K562 (cell line): ENCODE results near the gene PSMA5. TPM values are rescaled to one million over a fixed set of nuclear protein-coding genes. Genes with fewer than 3 reads are reported as not detected.

Experiments used
- ATAC-seq: fragments of 200-7000 bp; cut with Tn5 transposase; 3 replicates; pipeline ENCODE4 v1.9.1; 2020; ENCODE audit warnings: moderate library complexity
- BruUV-seq: library from RNA; stranded (reverse); fragments of 400-500 nt; replicated peaks from 2 replicates; lab custom pipeline; 2021; lab: Mats Ljungman, UMichigan
- CTCF ChIA-PET: fragments of 300-600 bp; formaldehyde crosslinking; extraction: SDS; loops from one replicate; lab custom pipeline; 2021; ENCODE audit warnings: low intra/inter-chr PET ratio; lab: Yijun Ruan, JAX
- POLR2A ChIA-PET: fragments of 300-600, 350-650 bp; sonication (Branson Sonifier 250); formaldehyde crosslinking; extraction: SDS; loops from one replicate; lab custom pipeline; 2021; ENCODE audit warnings: antibody characterized with exemption, inconsistent platforms; lab: Yijun Ruan, JAX
- DNase-seq, 4 experiments: peaks; one replicate each; pipeline versions ENCODE4 v3.0.0 to v3.0.0-alpha.2; 2011 to 2018; ENCODE audit warnings: low spot score in 3 of 4, mixed read lengths in 3 of 4; ENCODE audit errors: extremely low read depth in 1 of 4
- FAIRE-seq: peaks from 2 replicates; lab custom pipeline; 2011; peaks lifted over from hg19 to GRCh38; lab: Jason Lieb, UNC
- H2AFZ ChIP-seq: 2 replicates; pipeline ENCODE4 v1.6.0; 2011; ENCODE audit warnings: low read depth, low read length, control low read depth, inconsistent platforms
- H3K27ac ChIP-seq: fragments of 200-600 bp; 3 replicates; pipeline ENCODE4 v1.8.0; 2011; ENCODE audit warnings: low read depth, mild to moderate bottlenecking, control low read depth, inconsistent platforms, low read length, moderate library complexity, mixed read lengths; ENCODE audit errors: extremely low read depth
- H3K27me3 ChIP-seq, 2 experiments: fragments of 300-600 bp in 1 of 2; 2 replicates in 1 of 2; 3 replicates in 1 of 2; pipeline versions ENCODE4 v1.6.0 to v1.8.0; 2011; ENCODE audit warnings: inconsistent platforms in 2 of 2, low read length in 2 of 2, mild to moderate bottlenecking in 1 of 2, mixed read lengths in 1 of 2, moderate library complexity in 1 of 2; ENCODE audit not compliant: control insufficient read depth in 2 of 2, insufficient read depth in 2 of 2
- H3K36me3 ChIP-seq: fragments of 300-600 bp; 3 replicates; pipeline ENCODE4 v1.8.0; 2011; ENCODE audit warnings: mild to moderate bottlenecking, low read length, inconsistent platforms; ENCODE audit not compliant: control insufficient read depth, insufficient read depth
- H3K4me1 ChIP-seq, 2 experiments: fragments of 200-600 bp in 1 of 2; replicated peaks in 1 of 2; 2 replicates in 1 of 2; 3 replicates in 1 of 2; pipeline versions ENCODE4 v1.5.1 to v1.8.0; 2011; ENCODE audit warnings: inconsistent platforms in 2 of 2, low read length in 2 of 2, mild to moderate bottlenecking in 1 of 2, mixed read lengths in 1 of 2, moderate library complexity in 1 of 2; ENCODE audit not compliant: control insufficient read depth in 2 of 2, insufficient read depth in 2 of 2
- H3K4me2 ChIP-seq: 2 replicates; pipeline ENCODE4 v1.6.1; 2011; ENCODE audit warnings: low read length, control low read depth, inconsistent platforms, mixed read lengths; ENCODE audit not compliant: insufficient read depth
- H3K4me3 ChIP-seq: fragments of 200-600 bp; sonication (generic), shearing (Covaris generic); 2 replicates; pipeline ENCODE4 v1.5.1; 2016; ENCODE audit warnings: control low read depth, inconsistent platforms
- H3K79me2 ChIP-seq: fragments of 200-600 bp; 3 replicates; pipeline ENCODE4 v1.8.0; 2011; ENCODE audit warnings: low read length, inconsistent platforms; ENCODE audit not compliant: control insufficient read depth, insufficient read depth
- H3K9ac ChIP-seq, 2 experiments: 2 replicates each; pipeline versions ENCODE4 v1.6.0 to v1.6.1; 2011; ENCODE audit warnings: low read depth in 2 of 2, low read length in 2 of 2, control low read depth in 1 of 2, inconsistent platforms in 1 of 2, mild to moderate bottlenecking in 1 of 2, mixed read lengths in 1 of 2; ENCODE audit not compliant: insufficient read depth in 1 of 2
- H3K9me1 ChIP-seq: one replicate; pipeline ENCODE4 v1.6.0; 2011; ENCODE audit warnings: inconsistent platforms, mild to moderate bottlenecking, low read length, moderate library complexity; ENCODE audit not compliant: control insufficient read depth, insufficient read depth
- H3K9me3 ChIP-seq: replicated peaks from 2 replicates; pipeline ENCODE4 v1.5.1; 2011; ENCODE audit warnings: low read depth, low read length, inconsistent platforms; ENCODE audit not compliant: control insufficient read depth, insufficient read depth
- H4K20me1 ChIP-seq: replicated peaks from 2 replicates; pipeline ENCODE4 v1.6.1; 2011; ENCODE audit warnings: low read length, inconsistent platforms, mixed read lengths; ENCODE audit not compliant: control insufficient read depth, insufficient read depth
- ARID3A ChIP-seq: IDR thresholded peaks from 2 replicates; pipeline ENCODE4 v1.6.1; 2012; ENCODE audit warnings: low read depth, low read length, improper control_type of control experiment, borderline replicate concordance
- BRF2 ChIP-seq: IDR thresholded peaks from 3 replicates; pipeline ENCODE4 v1.6.1; 2011; ENCODE audit warnings: borderline replicate concordance, mild to moderate bottlenecking; ENCODE audit not compliant: insufficient read length, insufficient read depth
- C11orf30 ChIP-seq: fragments of 450-650 bp; IDR thresholded peaks from 2 replicates; pipeline ENCODE4 v1.6.1; 2016; ENCODE audit warnings: low read depth, mild to moderate bottlenecking
- ETS2 ChIP-seq: IDR thresholded peaks from 2 replicates; pipeline ENCODE4 v1.6.1; 2016; ENCODE audit warnings: borderline replicate concordance, missing genetic modification characterization, mild to moderate bottlenecking, moderate library complexity, missing compliant biosample characterization; ENCODE audit not compliant: poor library complexity, severe bottlenecking
- ETV6 ChIP-seq, 3 experiments: fragments of 150-350 bp in 1 of 3; sonication (generic) in 1 of 3; formaldehyde crosslinking in 1 of 3; IDR thresholded peaks; 2 replicates each; pipeline versions ENCODE4 v1.6.1 to v1.8.0; 2014 to 2022; ENCODE audit warnings: borderline replicate concordance in 2 of 3, low read depth in 2 of 3, antibody characterized with exemption in 1 of 3, low read length in 1 of 3, mild to moderate bottlenecking in 1 of 3, missing genetic modification reagents in 1 of 3
- HDAC1 ChIP-seq, 2 experiments: fragments of 450-650 bp; IDR thresholded peaks; 2 replicates each; pipeline ENCODE4 v1.6.1; 2016 to 2017; ENCODE audit warnings: inconsistent platforms in 1 of 2, mild to moderate bottlenecking in 1 of 2, moderate library complexity in 1 of 2
- JUND ChIP-seq, 2 experiments: IDR thresholded peaks; 2 replicates in 1 of 2; 3 replicates in 1 of 2; pipeline ENCODE4 v1.6.1; 2011; ENCODE audit warnings: borderline replicate concordance in 2 of 2, low read depth in 2 of 2, low read length in 2 of 2, improper control_type of control experiment in 1 of 2, missing biosample characterization in 1 of 2, missing genetic modification characterization in 1 of 2, missing genetic modification reagents in 1 of 2
- MAFF ChIP-seq: IDR thresholded peaks from 2 replicates; pipeline ENCODE4 v1.6.1; 2012; ENCODE audit warnings: low read length, improper control_type of control experiment
- PATZ1 ChIP-seq: fragments of 250-450 bp; sonication (Bioruptor Pico); IDR thresholded peaks from 2 replicates; pipeline ENCODE4 v1.5.0; 2020; ENCODE audit warnings: mild to moderate bottlenecking, borderline replicate concordance
- PHTF2 ChIP-seq: fragments of 250-450 bp; sonication (Bioruptor Pico); IDR thresholded peaks from 2 replicates; pipeline ENCODE4 v1.5.0; 2021; ENCODE audit warnings: mild to moderate bottlenecking
- RAD21 ChIP-seq, 2 experiments: fragments of 250-450 bp in 1 of 2; fragments of 450-650 bp in 1 of 2; sonication (Bioruptor Pico) in 1 of 2; formaldehyde crosslinking in 1 of 2; IDR thresholded peaks in 1 of 2; conservative IDR thresholded peaks in 1 of 2; 2 replicates each; pipeline versions ENCODE4 v1.4.0 to v1.8.0; 2020 to 2022; ENCODE audit warnings: mild to moderate bottlenecking in 2 of 2, moderate library complexity in 1 of 2
- SRSF9 ChIP-seq: fragments of 200-400 bp; formaldehyde crosslinking; IDR thresholded peaks from 2 replicates; pipeline ENCODE4 v1.6.1; 2017; ENCODE audit warnings: low read depth, low read length, borderline replicate concordance
- TSC22D4 ChIP-seq: fragments of 450-650 bp; IDR thresholded peaks from 2 replicates; pipeline ENCODE4 v1.6.1; 2016; ENCODE audit warnings: missing genetic modification characterization, missing biosample characterization, control low read depth
- ZKSCAN1 ChIP-seq: fragments of 150-350 bp; IDR thresholded peaks from 2 replicates; pipeline ENCODE4 v1.6.1; 2016; ENCODE audit warnings: low read depth, low read length
- ZNF197 ChIP-seq: fragments of 200-800 bp; sonication (Bioruptor generic); IDR thresholded peaks from 2 replicates; pipeline ENCODE4 v1.6.1; 2016; ENCODE audit warnings: low read depth, missing genetic modification characterization, missing compliant biosample characterization
- ZNF232 ChIP-seq: sonication (generic); formaldehyde crosslinking; IDR thresholded peaks from 2 replicates; pipeline ENCODE4 v1.8.0; 2022; ENCODE audit warnings: mild to moderate bottlenecking, missing genetic modification reagents
- ZNF316 ChIP-seq: fragments of 450-650 bp; IDR thresholded peaks from 2 replicates; pipeline ENCODE4 v1.6.1; 2016
- whole genome bisulfite sequencing: fragments of 100-300 bp; shearing (Covaris generic); methylation state at CpG from one replicate; pipeline ENCODE4 v1.1.6; 2016; ENCODE audit warnings: low coverage, mixed read lengths; ENCODE audit not compliant: insufficient coverage; ENCODE audit errors: missing lambda C conversion rate; 5-methylcytosine and 5-hydroxymethylcytosine counted together
- in situ Hi-C: fragments of 300-500 bp; cut with MboI; formaldehyde crosslinking; loops from 4 replicates; pipeline ENCODE4 v1.15.0; 2018; ENCODE audit warnings: inconsistent platforms, mixed read lengths
- intact Hi-C: fragments of 100-400 bp; cut with micrococcal nuclease; formaldehyde crosslinking; loops from 2 replicates; pipeline ENCODE4 v1.14.2; 2022
- polyA plus RNA-seq, 8 experiments: library from polyadenylated mRNA; depleted of rRNA in 4 of 8; stranded (reverse) in 5 of 8; unstranded in 3 of 8; fragments of >200 nt; fragmentation: Nextera tagmentation in 2 of 8; fragmentation: Illumina TruSeq in 1 of 8; extraction: Ambion mirVana in 2 of 8; extraction: Trizol in 1 of 8; gene quantifications; 2 replicates each; pipeline versions ENCODE4 v1.2.1 to v1.2.3, GENCODE V29; 2011 to 2014; ENCODE audit warnings: inconsistent platforms in 1 of 8, missing spikeins in 1 of 8
- total RNA-seq, 7 experiments: library from RNA; depleted of rRNA in 6 of 7; stranded (reverse); fragments of >200 nt in 6 of 7; fragmentation: Illumina TruSeq in 2 of 7; extraction: Trizol in 2 of 7; gene quantifications; 2 replicates each; pipeline versions ENCODE4 v1.2.1 to v1.2.3, GENCODE V29; 2011 to 2021; ENCODE audit warnings: low replicate concordance in 1 of 7

The PSMA5 gene
- total and polyA plus RNA-seq, 9 of the 15 experiments (the other 6 are each of a cell fraction or from before 2014, with no cell fraction given), result 82.6 to 542 (median 287) TPM

DNA sequence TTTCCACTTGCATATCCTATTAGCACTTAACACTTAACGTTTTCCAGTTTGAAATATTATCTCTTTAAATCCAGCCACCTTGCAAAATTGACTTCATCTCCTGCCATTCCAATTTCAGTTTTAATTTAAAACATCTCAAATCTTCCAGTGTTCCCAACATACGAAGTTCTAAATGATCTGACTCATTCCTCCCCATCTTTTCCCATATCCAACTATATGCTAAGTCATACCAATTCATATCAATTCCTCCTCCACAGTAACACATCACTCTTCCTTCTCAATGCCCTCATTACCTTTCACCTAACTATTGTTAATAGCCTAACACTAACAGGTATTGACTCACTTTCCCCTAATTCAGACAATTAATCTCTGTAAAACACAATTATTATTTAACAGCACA, 2.8 kb downstream of the PSMA5 start:
- Histone ChIP-seq H3K27me3 (no peaks in the 10 kb centered on the region), H4K20me1 (no peaks in the 10 kb centered on the region), H3K79me2 (peaks cover 76% of the 10 kb centered on the region), H3K9me3 (no peaks in the 10 kb centered on the region), H3K4me2 (0 out of 2 replicates have a peak overlapping the region, but pooled peaks have one; percentile 94), H3K4me3 (no peak overlapping the region), H2AFZ (no peak overlapping the region), H3K4me1 (peaks cover 18 to 23% of the 10 kb centered on the region in 2 experiments; a peak in 4 of 5 replicates), H3K36me3 (peaks cover 54% of the 10 kb centered on the region), H3K27ac (no peak overlapping the region; the same call in 2 of the 3 replicates), H3K9me1 (no peaks in the 10 kb centered on the region), H3K9ac (peak overlapping the region in 1 of 2 experiments; percentile 11; a peak in 1 of 4 replicates)
- ChIA-PET POLR2A (interaction anchor here (1.5 to 3.5 kb wide), 2 partner anchors 10 to 31 kb away, joined by 4 to 25 read pairs; no protein-coding TSS in a partner anchor), CTCF (no interaction called here)
- BruUV-seq, result no TSS peak
- 41% methylated on average over 2 of the region's 2 CpGs for WGBS
- intact Hi-C loops, result loop anchor here (5.0 kb wide), 1 partner anchor 109 kb away; no protein-coding TSS in a partner anchor
- no peak for DNase-seq
- FAIRE-seq, result no peak
- no peak for ATAC-seq
- in situ Hi-C loops, result no loop called here
- TF ChIP-seq ZNF232 (CRISPR knock-in tag) (no peak), TSC22D4 (tag) (no peak), RAD21 (CRISPR knock-in tag; conservative IDR thresholded peaks at IDR 0.05 in 1 of 2, IDR thresholded peaks at IDR 0.05 in 1 of 2) (no peak), BRF2 (no peak), PATZ1 (CRISPR knock-in tag) (no peak), JUND (IDR thresholded peaks at IDR 0.05; ENCODE audit: borderline replicate concordance, low read depth, low read length) (no peak), JUND (tag; IDR thresholded peaks at IDR 0.05; ENCODE audit: borderline replicate concordance, low read depth, low read length) (no peak), ARID3A (no peak), HDAC1 (IDR thresholded peaks at IDR 0.05) (no peak), ZKSCAN1 (no peak), C11orf30 (peak; percentile 65), ZNF316 (peak; percentile 86), ETV6 (IDR thresholded peaks at IDR 0.05; ENCODE audit: borderline replicate concordance in 1 of 2, low read depth in 2 of 2, low read length in 1 of 2) (no peak), ETV6 (CRISPR knock-in tag; IDR thresholded peaks at IDR 0.05; ENCODE audit: borderline replicate concordance) (no peak), SRSF9 (no peak), ZNF197 (CRISPR knock-in tag) (no peak), PHTF2 (CRISPR knock-in tag) (no peak), ETS2 (tag) (no peak), MAFF (peak; percentile 13; the same call in 1 of the 2 replicates)
